HFFc6 (cell line): Measurements from ENCODE around the gene CIB4. TPM values are rescaled to one million over a fixed set of nuclear protein-coding genes. Genes with fewer than 3 reads are reported as not detected.

ENCODE experiments used
- DNase-seq: peaks from one replicate; pipeline ENCODE4 v3.0.0-alpha.2; 2018
- H3K27ac Mint-ChIP-seq: 2 replicates; pipeline ENCODE4 v1.8.0; 2020; ENCODE audit warnings: mild to moderate bottlenecking, mixed read lengths
- H3K27me3 Mint-ChIP-seq: 2 replicates; pipeline ENCODE4 v1.8.0; 2021; ENCODE audit warnings: mild to moderate bottlenecking, moderate library complexity, mixed read lengths; ENCODE audit not compliant: insufficient read depth
- H3K36me3 Mint-ChIP-seq: 2 replicates; pipeline ENCODE4 v1.8.0; 2021; ENCODE audit warnings: low read depth, mixed read lengths
- H3K4me1 Mint-ChIP-seq: 2 replicates; pipeline ENCODE4 v1.8.0; 2020; ENCODE audit warnings: low read depth, mixed read lengths
- H3K4me3 Mint-ChIP-seq: 2 replicates; pipeline ENCODE4 v1.8.0; 2020; ENCODE audit warnings: mild to moderate bottlenecking, moderate library complexity, mixed read lengths
- H3K9me3 Mint-ChIP-seq: 2 replicates; pipeline ENCODE4 v1.8.0; 2020; ENCODE audit warnings: mild to moderate bottlenecking, mixed read lengths
- total RNA-seq, 6 experiments: library from RNA; stranded (reverse); fragmentation: NEBNext Ultra II Directional; extraction: Animal tissue kit (Norgen Biotek cat#: 25700); gene quantifications; 2 replicates in 1 of 6; 3 replicates in 5 of 6; pipeline ENCODE4 v1.2.3, GENCODE V29; 2021
- TF ChIP-seq, protein P1 (sequence below): fragments of 200-600 bp; sonication (generic); IDR thresholded peaks from 2 replicates; pipeline ENCODE4 v1.5.0; 2021; ENCODE audit warnings: antibody characterized with exemption, mild to moderate bottlenecking

Gene CIB4
- total RNA-seq, 6 experiments from 2014 or later, result not detected

DNA sequence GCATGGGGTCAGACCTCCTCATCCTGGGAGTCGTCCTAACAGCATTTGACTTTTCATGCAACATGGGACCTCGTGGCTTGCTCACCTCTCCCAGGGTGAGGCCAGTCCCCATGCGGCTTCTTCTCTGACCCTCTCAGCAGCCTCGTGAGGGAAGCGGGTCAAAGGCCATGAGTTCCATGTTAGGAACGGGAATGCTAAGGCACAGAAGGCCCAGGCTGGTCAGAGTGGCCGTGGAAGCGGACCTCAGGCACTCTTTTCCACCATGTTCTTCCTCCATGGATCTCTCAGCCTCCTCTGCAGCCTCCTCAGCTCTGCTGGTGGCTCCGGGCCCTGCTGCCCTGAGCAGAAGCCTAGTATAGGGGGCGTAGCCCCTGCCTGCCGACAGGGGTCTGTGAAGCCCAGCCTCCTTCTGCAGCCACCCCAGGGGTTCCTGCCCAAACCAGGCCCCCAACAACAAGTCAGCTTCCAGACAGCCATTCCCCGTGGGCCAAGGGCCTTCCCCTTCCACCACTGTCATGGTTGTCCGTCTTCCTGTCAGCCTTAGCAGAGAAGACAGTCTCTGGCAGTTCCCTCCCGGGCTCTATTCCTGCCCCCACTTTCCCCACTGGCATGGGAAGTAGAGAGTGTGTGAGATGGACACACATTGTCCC lies 103.2 kb downstream of the CIB4 start:
- no peaks in the 10 kb centered on the region for H3K9me3 Mint-ChIP-seq
- H3K4me1 Mint-ChIP-seq, result no peaks in the 10 kb centered on the region
- TF ChIP-seq, protein P1, sequence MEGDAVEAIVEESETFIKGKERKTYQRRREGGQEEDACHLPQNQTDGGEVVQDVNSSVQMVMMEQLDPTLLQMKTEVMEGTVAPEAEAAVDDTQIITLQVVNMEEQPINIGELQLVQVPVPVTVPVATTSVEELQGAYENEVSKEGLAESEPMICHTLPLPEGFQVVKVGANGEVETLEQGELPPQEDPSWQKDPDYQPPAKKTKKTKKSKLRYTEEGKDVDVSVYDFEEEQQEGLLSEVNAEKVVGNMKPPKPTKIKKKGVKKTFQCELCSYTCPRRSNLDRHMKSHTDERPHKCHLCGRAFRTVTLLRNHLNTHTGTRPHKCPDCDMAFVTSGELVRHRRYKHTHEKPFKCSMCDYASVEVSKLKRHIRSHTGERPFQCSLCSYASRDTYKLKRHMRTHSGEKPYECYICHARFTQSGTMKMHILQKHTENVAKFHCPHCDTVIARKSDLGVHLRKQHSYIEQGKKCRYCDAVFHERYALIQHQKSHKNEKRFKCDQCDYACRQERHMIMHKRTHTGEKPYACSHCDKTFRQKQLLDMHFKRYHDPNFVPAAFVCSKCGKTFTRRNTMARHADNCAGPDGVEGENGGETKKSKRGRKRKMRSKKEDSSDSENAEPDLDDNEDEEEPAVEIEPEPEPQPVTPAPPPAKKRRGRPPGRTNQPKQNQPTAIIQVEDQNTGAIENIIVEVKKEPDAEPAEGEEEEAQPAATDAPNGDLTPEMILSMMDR, result no peak
- H3K4me3 Mint-ChIP-seq, result no peak overlapping the region
- DNase-seq, result no peak
- H3K27ac Mint-ChIP-seq, result no peak overlapping the region
- peaks cover 66% of the 10 kb centered on the region for H3K27me3 Mint-ChIP-seq
- no peaks in the 10 kb centered on the region for H3K36me3 Mint-ChIP-seq

DNA sequence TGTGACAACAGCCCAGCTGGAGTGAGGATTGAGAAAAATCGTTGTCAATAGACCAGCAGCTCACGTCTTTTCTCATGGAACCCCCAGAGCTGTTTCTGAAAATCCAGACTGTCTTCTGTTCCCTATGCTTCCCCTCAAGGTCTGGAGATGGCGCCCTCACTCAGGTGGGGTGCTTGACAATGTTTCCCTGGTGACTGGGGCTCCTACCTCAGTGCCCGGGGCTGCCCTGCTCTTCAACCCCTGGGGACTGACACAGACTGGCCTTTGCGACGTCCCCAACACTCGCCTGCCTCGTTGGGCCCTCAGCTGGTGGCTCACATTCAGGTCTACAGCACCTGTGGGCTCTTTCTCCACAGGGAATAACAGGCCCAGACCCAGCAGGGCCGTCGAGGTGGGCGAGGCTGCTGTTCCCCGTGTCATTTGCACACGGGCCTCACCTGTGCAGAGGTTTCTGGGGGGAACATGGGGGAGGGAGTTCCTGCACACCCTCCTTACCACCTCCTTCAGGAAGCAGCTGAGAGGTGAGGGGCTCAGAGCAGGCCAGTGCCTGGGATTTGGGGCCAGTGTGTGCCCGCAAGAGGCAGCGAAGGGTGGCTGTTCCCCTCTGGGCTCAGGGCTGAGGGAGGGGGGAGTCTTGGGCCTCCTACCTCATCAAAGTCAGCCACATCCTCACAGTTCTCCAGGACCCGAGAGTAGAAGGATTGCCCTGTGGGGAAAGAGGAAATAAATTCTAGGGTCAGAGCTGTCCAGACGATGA lies 103.9 kb downstream of the CIB4 start:
- TF ChIP-seq, protein P1, result no peak
- Mint-ChIP-seq H3K4me3 (no peak overlapping the region), H3K9me3 (no peaks in the 10 kb centered on the region), H3K27me3 (peaks cover 67% of the 10 kb centered on the region), H3K36me3 (no peaks in the 10 kb centered on the region), H3K4me1 (no peaks in the 10 kb centered on the region), H3K27ac (no peak overlapping the region)
- no peak for DNase-seq

DNA sequence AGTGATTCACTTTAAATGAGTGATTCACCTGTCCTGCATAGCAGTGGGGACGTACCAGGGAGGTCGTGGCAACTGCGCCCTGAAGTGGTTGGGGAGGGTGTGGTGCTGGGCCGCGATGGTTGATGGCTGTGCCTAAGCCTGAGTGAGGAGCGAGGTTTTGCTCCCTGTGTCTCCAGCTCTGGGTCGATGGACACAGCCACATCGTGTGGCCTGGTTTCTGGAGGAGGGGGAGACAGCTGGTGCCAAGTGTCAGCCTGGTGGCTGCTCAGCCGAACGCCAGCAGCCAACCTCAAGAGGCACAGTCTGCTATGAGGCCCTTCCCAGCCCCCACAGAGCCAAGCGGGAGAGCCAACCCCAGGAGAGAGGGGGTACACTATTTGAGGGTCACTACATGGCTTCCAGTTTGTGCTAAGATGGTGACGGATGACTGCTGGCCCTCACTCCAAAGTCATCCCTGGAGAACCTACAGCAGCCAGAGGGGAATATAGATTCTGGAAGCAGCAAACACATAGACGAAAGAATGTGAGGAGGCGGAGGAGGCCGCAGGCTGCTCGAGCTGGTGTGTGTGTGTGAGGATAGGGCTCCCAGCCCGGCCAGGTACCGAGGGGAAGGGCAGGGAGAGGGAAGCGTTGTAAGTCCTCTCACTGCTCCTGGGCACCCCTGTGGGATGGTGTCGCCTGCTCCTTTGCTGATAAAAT lies 104.6 kb downstream of the CIB4 start:
- H3K9me3 Mint-ChIP-seq, result no peaks in the 10 kb centered on the region
- no peaks in the 10 kb centered on the region for H3K36me3 Mint-ChIP-seq
- H3K4me3 Mint-ChIP-seq, result no peak overlapping the region
- no peak for DNase-seq
- no peak overlapping the region for H3K27ac Mint-ChIP-seq
- TF ChIP-seq, protein P1, result no peak
- peaks cover 69% of the 10 kb centered on the region for H3K27me3 Mint-ChIP-seq
- no peaks in the 10 kb centered on the region for H3K4me1 Mint-ChIP-seq

DNA sequence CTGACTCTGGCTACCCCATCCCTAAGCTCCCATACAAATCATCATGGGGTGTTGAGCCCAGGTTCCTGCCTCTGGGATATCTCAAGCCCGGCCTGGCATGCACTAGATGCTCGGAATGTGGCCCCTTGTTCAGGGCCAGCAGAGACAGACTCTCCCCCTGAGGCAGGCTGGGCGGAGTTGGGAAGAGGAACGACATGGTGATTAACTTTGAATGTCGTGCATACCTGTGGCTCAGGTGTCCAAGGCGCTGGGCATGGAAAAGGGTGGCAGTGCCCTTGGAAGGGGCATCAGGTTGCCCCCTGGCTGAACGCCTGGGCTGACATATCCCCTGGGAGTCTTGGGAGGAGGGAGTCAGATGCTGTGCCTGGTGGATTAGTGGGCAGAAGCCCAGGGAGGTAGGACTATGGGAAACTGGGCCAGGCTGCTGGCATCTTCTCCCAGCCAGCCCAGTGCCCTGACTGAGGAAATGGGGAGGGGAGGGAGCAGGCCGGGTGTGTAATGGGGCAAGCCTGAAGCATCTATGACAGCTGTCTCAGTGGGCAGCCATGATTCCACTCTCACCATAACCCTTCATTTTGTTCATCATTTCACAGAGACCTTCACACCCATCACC lies 105.4 kb downstream of the CIB4 start:
- Mint-ChIP-seq H3K4me1 (peaks cover 4% of the 10 kb centered on the region; the same call in 1 of the 2 replicates), H3K27me3 (peaks cover 69% of the 10 kb centered on the region), H3K27ac (no peak overlapping the region), H3K4me3 (no peak overlapping the region), H3K9me3 (no peaks in the 10 kb centered on the region), H3K36me3 (no peaks in the 10 kb centered on the region)
- TF ChIP-seq, protein P1, result no peak
- DNase-seq, result no peak

DNA sequence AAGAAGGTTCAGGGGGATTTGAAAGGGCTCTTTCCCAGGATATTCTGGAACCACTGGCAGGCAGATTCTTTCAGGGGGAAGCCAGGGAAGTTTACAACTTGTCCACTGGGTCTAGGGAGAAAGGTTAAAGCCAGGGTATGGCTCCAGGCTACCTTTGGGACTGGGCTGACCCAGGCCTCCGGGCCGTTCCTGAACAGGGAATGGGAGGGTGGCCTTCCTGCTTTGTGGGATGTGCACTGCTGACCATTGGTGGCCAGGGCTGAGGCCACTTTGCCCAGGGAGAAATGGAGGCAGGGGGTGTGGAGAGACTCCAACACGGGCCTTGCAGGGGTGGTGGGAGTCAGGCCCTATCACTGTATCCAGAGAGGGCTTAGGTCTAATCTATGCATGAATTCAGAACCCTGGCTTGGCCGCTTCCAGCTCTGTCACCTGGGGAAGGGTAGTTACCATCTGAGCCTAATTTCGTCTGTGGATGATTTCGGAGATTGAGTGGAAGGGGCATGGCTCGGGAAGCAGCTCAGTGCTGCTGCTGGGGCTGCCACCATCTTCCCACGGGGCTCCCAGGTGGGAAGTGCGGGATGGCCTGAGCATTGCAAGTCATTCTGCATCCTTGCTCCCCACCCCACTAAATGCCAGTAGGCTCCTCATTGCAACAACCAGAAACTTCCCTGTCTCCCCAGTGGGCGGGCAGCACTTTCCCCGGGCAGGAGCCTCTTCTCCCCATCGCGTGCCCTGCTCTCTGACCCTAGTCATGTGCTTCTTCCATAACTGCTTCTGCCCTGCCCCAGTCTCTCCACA lies 106.1 kb downstream of the CIB4 start:
- no peak for DNase-seq
- no peaks in the 10 kb centered on the region for H3K36me3 Mint-ChIP-seq
- no peak overlapping the region for H3K27ac Mint-ChIP-seq
- H3K27me3 Mint-ChIP-seq, result peaks cover 70% of the 10 kb centered on the region
- no peak overlapping the region for H3K4me3 Mint-ChIP-seq
- no peaks in the 10 kb centered on the region for H3K9me3 Mint-ChIP-seq
- H3K4me1 Mint-ChIP-seq, result peaks cover 9% of the 10 kb centered on the region; the same call in 1 of the 2 replicates
- TF ChIP-seq, protein P1, result no peak
